Transverse colon (tissue), 4 donors: Measurements from ENCODE around the gene SLC22A15.

ENCODE experiments used
- POLR2A ChIP-seq: fragments of 450-650 bp; IDR thresholded peaks from one replicate; pipeline ENCODE4 v1.6.1; 2016; ENCODE audit warnings: antibody characterized with exemption, mild to moderate bottlenecking, moderate library complexity
- POLR2AphosphoS5 ChIP-seq, 3 donors: sonication (generic); formaldehyde crosslinking; IDR thresholded peaks; one replicate each; pipeline ENCODE4 v1.6.1; 2016; ENCODE audit warnings: antibody characterized with exemption in 3 of 3
- TF ChIP-seq, protein P1 (sequence below), 5 experiments: fragments of 200-600 bp in 3 of 5; fragments of 450-650 bp in 2 of 5; sonication (generic) in 3 of 5; IDR thresholded peaks; 1 replicate in 2 of 5; 2 replicates in 3 of 5; pipeline ENCODE4 v1.5.1; 2016 to 2017; ENCODE audit warnings: antibody characterized with exemption in 5 of 5, inconsistent platforms in 3 of 5, mild to moderate bottlenecking in 2 of 5, moderate library complexity in 1 of 5

GRCh38 chr1:116113615-116114014 lies 137.3 kb downstream of the SLC22A15 start:
- TF ChIP-seq, protein P1, sequence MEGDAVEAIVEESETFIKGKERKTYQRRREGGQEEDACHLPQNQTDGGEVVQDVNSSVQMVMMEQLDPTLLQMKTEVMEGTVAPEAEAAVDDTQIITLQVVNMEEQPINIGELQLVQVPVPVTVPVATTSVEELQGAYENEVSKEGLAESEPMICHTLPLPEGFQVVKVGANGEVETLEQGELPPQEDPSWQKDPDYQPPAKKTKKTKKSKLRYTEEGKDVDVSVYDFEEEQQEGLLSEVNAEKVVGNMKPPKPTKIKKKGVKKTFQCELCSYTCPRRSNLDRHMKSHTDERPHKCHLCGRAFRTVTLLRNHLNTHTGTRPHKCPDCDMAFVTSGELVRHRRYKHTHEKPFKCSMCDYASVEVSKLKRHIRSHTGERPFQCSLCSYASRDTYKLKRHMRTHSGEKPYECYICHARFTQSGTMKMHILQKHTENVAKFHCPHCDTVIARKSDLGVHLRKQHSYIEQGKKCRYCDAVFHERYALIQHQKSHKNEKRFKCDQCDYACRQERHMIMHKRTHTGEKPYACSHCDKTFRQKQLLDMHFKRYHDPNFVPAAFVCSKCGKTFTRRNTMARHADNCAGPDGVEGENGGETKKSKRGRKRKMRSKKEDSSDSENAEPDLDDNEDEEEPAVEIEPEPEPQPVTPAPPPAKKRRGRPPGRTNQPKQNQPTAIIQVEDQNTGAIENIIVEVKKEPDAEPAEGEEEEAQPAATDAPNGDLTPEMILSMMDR (IDR thresholded peaks at IDR 0.05), result no peak
- TF ChIP-seq POLR2AphosphoS5 (IDR thresholded peaks at IDR 0.05), result no peak
- TF ChIP-seq POLR2A, result no peak
